Measurements from ENCODE around the gene NCF4.
A peak's percentile ranks its signal among the peaks of the same experiment; 100 is the strongest.

NCF4 gene

GRCh38 chr22:36860821-36861659 is at the start of gene NCF4:
Gene NCF4 (plus strand): TSS chr22:36861006. CDS start chr22:36861172, 166 bp downstream.
- no peak for DNase-seq

- DNase-seq = no peak
Observed at GRCh38 chr22:36811094-36811800, 49.6 kb upstream of the NCF4 start.

DNA sequence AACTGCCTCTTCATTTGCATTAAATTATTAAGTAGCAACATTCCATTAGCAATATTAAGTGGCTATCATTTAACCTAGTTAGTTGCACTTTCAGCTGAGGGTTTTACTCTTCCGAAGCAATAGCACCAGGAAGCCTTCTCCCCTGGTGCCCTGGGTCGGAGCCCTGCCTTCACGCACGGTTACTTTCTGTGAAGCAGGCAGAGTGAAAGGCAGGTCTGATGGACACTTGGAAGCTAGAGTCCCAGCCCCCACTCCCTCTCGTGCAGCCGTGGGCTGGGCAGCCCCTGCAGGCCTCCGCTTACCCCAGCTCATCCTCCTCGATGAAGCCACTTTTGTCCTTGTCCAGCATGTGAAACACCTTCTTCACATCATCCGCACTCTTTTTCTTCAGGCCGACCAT is 46.0 kb upstream of the NCF4 start:
- DNase-seq = no peak

- no peak for DNase-seq
Observed at GRCh38 chr22:36815558-36816338, 45.1 kb upstream of the NCF4 start.

DNA sequence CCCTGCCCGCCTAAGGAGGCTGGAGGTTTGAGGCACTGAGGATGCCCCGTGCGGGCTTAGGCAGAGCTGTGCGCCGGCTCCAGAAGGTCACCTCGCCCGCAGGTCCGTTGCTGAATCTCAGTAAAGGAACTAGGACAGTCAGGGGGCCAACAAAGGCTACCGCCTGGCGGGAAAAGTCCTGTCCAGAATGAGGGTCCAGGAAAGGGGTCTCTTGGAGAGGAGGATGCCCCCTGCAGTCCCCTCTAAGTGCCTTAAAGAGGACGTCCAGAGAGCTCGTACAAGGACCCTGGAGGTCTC is 44.5 kb upstream of the NCF4 start:
- no peak for DNase-seq

- no peak for DNase-seq
Observed at GRCh38 chr22:36816636-36817524, 43.9 kb upstream of the NCF4 start, which contains the start of gene PVALB. Gene PVALB (minus strand): TSS chr22:36817035. CDS start chr22:36817005, 30 bp downstream.

DNA sequence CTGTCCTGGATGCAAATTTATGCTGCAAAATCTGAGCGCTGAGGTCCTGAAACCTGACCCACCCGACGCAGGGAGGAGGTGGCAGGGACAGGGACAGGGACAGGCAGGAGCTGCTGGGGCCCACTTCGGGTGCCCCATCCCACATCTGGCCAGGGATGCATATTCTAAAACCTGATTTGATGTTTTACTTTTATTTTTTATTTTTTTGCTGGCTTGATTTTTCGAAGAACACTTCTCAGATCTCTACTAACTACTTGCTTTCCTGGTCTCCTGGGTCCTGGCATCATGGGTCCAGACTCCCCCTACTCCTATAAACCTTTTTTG is 43.3 kb upstream of the NCF4 start:
- no peak for DNase-seq

- DNase-seq = no peak
Observed at GRCh38 chr22:36818010-36818642, 42.7 kb upstream of the NCF4 start.

DNA sequence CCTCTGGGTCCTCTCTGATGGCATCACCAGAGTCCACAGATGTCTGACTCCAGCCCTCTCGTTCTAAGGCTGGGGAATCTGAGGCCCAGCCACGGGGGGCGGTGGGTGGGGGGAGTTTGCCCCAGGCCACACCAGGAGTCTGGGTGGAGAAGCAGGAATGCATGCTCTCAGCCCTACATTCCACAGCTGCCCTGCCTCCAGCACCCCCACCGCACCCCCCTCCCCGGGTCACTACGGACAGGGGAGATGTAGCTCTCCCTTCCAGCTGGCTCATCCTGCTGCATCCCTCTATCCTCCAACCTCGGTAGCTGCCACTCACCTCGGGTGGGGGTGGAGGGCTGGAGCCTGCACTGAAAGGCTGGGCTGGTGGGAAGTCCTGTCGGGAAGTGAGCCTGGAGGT is 41.7 kb upstream of the NCF4 start:
- no peak for DNase-seq

DNA sequence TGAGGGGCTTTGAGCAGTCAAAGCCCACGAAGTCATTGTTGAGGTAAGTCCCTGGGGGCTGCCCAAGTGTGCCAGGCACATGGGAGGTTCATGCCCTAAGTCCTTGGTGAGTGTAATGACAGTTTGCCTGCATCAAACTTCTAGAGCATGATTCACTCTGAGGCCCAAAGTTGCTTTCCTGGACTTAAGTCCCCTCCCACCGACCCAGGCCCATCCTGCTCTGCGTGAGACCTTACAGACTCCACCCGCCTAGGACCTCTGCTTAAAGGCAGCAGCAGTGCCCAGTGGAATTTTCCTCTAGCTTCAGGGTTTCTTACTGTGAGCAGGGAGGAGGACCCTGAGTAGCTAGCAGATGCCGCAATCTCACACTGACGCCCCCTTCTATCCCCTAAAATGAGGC is 38.2 kb upstream of the NCF4 start:
- no peak for DNase-seq

DNA sequence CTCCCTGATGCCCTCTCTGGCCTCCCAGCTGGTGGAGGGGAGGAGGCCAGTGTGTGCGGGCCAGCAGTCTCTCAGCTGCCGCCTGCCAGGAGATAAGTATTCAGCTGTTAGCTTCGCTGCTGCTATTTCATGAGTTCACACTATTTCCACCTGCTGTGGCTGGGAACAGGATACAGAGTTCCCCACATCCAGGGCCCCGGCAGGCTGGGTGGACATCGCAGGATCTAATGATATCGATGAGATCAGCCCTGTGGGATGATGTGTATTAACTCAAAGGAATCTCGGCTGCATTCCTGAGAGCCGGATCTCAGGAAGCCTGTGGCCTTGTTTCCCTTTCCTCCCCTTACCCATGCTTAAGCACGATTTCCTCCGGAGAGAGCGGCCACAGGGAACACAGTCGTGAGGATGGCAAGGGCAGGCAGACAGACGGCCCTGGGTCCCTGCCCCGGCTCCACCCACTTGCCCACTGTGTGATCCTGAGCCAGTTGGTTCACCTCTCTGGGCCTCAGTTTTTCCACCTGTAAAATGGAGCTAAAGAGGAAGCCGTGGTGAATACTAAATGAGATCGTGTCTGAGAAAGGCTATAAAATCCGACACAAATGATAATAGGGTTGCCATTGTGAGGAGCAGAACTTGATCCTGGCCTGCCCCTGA is 37.5 kb upstream of the NCF4 start:
- no peak for DNase-seq

DNA sequence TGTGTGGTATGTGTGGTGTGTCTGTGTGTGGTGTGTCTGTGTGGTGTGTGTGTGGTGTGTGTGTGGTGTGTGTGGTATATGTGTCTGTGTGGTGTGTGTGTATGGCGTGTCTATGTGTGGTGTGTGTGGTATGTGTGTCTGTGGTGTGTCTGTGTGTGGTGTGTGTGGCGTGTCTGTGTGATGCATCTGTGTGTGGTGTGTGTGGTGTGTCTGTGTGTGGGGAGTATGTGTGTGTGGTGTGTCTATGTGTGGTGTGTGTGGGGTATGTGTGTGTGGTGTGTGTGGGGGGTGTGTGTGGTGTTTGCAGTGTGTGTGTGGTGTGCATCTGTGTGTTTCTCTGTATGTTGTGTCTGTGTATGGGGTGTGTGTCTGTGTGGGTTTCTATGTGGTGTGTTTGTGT is 36.2 kb upstream of the NCF4 start:
- DNase-seq = no peak

- no peak for DNase-seq
Observed at GRCh38 chr22:36826262-36826661, 34.5 kb upstream of the NCF4 start.

DNA sequence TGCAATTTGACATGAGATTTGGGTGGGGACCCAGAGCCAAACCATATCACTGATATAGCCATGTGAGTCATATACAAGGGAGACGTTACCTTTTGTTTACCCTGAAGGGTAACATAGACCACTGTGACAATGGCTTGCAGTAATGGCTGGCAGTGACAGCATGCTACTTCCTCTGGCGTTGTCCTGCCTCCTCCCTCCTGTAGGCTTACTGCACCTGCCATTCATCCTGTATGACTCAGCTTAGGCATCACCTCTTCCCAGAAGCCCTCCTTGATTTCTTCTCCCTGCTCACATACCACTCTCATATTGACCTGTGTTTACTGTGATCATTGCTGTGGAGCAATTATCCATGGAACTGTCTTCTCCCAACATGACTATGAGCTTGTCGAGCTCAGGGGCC is 32.0 kb upstream of the NCF4 start:
- DNase-seq = no peak

DNA sequence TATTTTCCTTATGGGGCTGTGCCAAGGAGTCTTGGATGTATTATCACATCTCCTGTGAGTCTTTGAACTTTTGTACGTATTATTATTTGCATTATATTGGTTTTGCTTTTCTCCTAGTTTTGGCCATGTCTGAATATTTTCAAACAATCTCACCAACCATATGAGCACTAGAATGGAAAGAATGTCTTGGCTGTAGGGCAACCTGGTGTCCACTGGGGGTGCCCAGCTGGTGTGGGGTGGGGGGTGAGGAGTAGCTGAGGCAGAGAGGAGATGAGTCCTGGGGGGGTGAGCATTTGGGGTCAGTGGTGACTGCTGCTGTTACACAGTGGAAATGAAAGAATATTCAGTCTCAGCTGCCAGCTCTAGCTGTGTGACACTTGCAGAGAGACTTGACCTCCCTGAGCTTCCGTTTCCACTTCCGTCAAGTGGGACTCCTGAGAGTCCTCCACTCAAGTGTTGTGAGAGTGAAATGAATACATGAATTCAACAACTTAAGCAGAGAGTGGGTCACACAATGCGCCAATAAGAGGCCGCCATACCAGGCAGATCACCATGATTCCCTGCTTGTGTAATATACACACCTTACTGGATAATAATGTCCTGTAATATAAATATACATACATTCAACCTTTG is 31.3 kb upstream of the NCF4 start:
- peak; percentile 8 for DNase-seq

GRCh38 chr22:36830601-36831000 is 30.2 kb upstream of the NCF4 start:
- no peak for DNase-seq

GRCh38 chr22:36831206-36831605 is 29.6 kb upstream of the NCF4 start:
- DNase-seq = no peak

DNA sequence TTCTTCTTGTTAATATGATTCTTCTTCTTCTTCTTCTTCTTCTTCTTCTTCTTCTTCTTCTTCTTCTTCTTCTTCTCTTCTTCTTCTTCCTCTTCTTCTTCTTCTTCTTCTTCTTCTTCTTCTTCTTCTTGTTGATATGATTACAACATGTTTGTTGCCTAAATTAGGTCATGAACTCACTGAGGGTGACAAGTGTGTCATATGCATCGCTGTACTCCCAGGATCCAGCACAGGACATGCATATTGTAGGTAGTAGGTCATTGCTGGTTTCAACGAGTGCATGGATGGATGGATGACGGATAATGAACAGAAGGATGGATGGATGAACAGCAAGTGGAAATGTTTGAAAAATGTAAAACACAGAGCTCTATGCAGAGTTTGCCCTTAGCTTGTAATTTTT is 29.1 kb upstream of the NCF4 start:
- no peak for DNase-seq

DNA sequence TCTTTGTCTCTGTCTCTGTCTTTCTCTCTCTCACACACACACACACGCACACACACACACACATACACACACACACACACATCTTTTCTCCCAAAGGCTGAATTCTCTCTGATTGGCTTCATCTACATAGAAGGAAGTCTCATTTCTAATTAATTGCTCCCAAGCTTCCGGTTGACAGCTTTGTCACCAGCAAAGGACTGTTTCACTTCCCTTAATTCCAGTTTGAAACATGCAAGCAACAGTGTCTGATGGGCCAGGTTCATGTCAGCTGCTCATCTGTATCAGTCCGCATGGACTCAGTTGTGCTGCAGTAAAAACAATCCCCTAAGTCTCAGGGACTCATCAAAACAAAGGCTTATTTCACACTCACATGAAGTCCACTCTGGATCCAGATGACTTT is 27.7 kb upstream of the NCF4 start:
- DNase-seq = no peak

DNA sequence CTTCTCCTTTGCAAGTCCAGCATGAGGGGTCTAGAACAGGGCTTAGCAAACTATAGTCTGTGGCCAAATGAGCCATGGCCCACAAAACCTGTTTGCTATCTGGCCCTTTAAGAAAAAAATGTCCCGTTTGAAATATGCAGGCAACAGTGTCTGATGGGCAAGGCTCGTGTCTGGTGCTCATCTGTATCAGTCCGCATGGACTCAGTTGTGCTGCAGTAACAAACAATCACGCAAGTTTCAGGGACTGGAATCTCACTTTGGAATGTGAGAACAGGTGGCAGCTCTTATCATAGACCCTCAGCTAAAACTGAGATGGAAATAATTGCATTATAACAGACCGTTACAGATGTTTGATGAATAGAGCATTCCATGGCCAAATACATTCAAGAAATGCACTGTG is 24.9 kb upstream of the NCF4 start:
- no peak for DNase-seq

Data from NCI-H187 treated with DMSO at 0.1 percent for 48 hours (cell line).